Keratinocyte (primary cell): ENCODE results near the gene DSG4. TPM values are rescaled to one million over a fixed set of nuclear protein-coding genes. Genes with fewer than 3 reads are reported as not detected.
A peak's percentile ranks its signal among the peaks of the same experiment; 100 is the strongest.

Experiments used
- DNase-seq: peaks from one replicate; pipeline ENCODE4 v3.0.0-alpha.2; 2011; ENCODE audit warnings: low read depth, missing footprints, low spot score
- FAIRE-seq: peaks from 2 replicates; lab custom pipeline; 2011; peaks lifted over from hg19 to GRCh38; lab: Jason Lieb, UNC
- H2AFZ ChIP-seq: 2 replicates; pipeline ENCODE4 v1.6.0; 2012; ENCODE audit warnings: low read length, control low read depth, inconsistent platforms; ENCODE audit not compliant: control insufficient read depth
- H3K27ac ChIP-seq: 2 replicates; pipeline ENCODE4 v1.5.1; 2011; ENCODE audit warnings: low read length; ENCODE audit not compliant: control insufficient read depth, insufficient read depth
- H3K27me3 ChIP-seq: 3 replicates; pipeline ENCODE4 v1.6.0; 2011; ENCODE audit warnings: low read length; ENCODE audit not compliant: control insufficient read depth, insufficient read depth; ENCODE audit errors: extremely low read depth
- H3K36me3 ChIP-seq, 2 experiments: 2 replicates in 1 of 2; 3 replicates in 1 of 2; pipeline ENCODE4 v1.5.1; 2011; ENCODE audit warnings: low read length in 2 of 2, mild to moderate bottlenecking in 1 of 2; ENCODE audit not compliant: control insufficient read depth in 2 of 2, insufficient read depth in 2 of 2; ENCODE audit errors: extremely low read depth in 1 of 2
- H3K4me1 ChIP-seq: 3 replicates; pipeline ENCODE4 v1.5.1; 2011; ENCODE audit warnings: low read length; ENCODE audit not compliant: control insufficient read depth, insufficient read depth; ENCODE audit errors: extremely low read depth
- H3K4me2 ChIP-seq: 3 replicates; pipeline ENCODE4 v1.6.0; 2011; ENCODE audit warnings: low read depth, low read length; ENCODE audit not compliant: control insufficient read depth, insufficient read depth; ENCODE audit errors: extremely low read depth
- H3K4me3 ChIP-seq, 3 experiments: fragments of 200-600 bp in 1 of 3; sonication (generic) in 1 of 3; 2 replicates in 2 of 3; 3 replicates in 1 of 3; pipeline ENCODE4 v1.5.1; 2011 to 2016; ENCODE audit warnings: low read length in 3 of 3, mild to moderate bottlenecking in 3 of 3, control low read depth in 2 of 3, inconsistent platforms in 1 of 3, low read depth in 1 of 3, mixed read lengths in 1 of 3, mixed run types in 1 of 3, moderate library complexity in 1 of 3; ENCODE audit not compliant: control insufficient read depth in 2 of 3, insufficient read depth in 2 of 3; ENCODE audit errors: extremely low read depth in 1 of 3
- H3K79me2 ChIP-seq: 2 replicates; pipeline ENCODE4 v1.6.0; 2012; ENCODE audit warnings: low read length; ENCODE audit not compliant: control insufficient read depth, insufficient read depth
- H3K9ac ChIP-seq: 3 replicates; pipeline ENCODE4 v1.6.0; 2011; ENCODE audit warnings: low read length; ENCODE audit not compliant: control insufficient read depth, insufficient read depth; ENCODE audit errors: extremely low read depth
- H3K9me1 ChIP-seq: 3 replicates; pipeline ENCODE4 v1.6.0; 2011; ENCODE audit warnings: low read length; ENCODE audit not compliant: control insufficient read depth, insufficient read depth; ENCODE audit errors: extremely low read depth
- H3K9me3 ChIP-seq: 2 replicates; pipeline ENCODE4 v1.5.1; 2012; ENCODE audit warnings: low read depth, low read length; ENCODE audit not compliant: control insufficient read depth
- H4K20me1 ChIP-seq: 3 replicates; pipeline ENCODE4 v1.6.0; 2011; ENCODE audit warnings: low read length; ENCODE audit not compliant: control insufficient read depth, insufficient read depth; ENCODE audit errors: extremely low read depth
- EZH2 ChIP-seq: IDR thresholded peaks from one replicate; pipeline ENCODE4 v1.6.1; 2012; ENCODE audit warnings: inconsistent platforms, mild to moderate bottlenecking, low read length, moderate library complexity
- dilution Hi-C: fragments of 300-500 bp; cut with MboI; formaldehyde crosslinking; loops from one replicate; pipeline ENCODE4 v1.7.0; 2020; ENCODE audit warnings: low sequenced_read_pairs; ENCODE audit not compliant: extremely low pct_ligation_motif_present
- polyA plus RNA-seq, 5 experiments: library from polyadenylated mRNA; depleted of rRNA in 3 of 5; stranded (reverse) in 3 of 5; stranded (forward) in 1 of 5; unstranded in 1 of 5; fragments of >200 nt; gene quantifications; 1 replicate in 1 of 5; 2 replicates in 3 of 5; 3 replicates in 1 of 5; pipeline versions ENCODE4 v1.2.1 to v1.2.3, GENCODE V29; 2011 to 2012; ENCODE audit warnings: missing spikeins in 2 of 5, low read depth in 1 of 5, low replicate concordance in 1 of 5
- TF ChIP-seq, protein P1 (sequence below), 3 experiments: IDR thresholded peaks in 1 of 3; conservative IDR thresholded peaks in 1 of 3; optimal IDR thresholded peaks in 1 of 3; 2 replicates in 2 of 3; 3 replicates in 1 of 3; pipeline versions ENCODE3 to v1.5.1; 2011; ENCODE audit warnings: low read length in 3 of 3, mild to moderate bottlenecking in 3 of 3, moderate library complexity in 2 of 3, control low read depth in 1 of 3, inconsistent platforms in 1 of 3; ENCODE audit not compliant: insufficient read depth in 2 of 3; ENCODE audit errors: extremely low read depth in 1 of 3

DSG4 gene
- polyA plus RNA-seq, 1 donor (not counting 4 experiments of a cell fraction or from before 2014, with no cell fraction given) = 0.18 TPM

DNA sequence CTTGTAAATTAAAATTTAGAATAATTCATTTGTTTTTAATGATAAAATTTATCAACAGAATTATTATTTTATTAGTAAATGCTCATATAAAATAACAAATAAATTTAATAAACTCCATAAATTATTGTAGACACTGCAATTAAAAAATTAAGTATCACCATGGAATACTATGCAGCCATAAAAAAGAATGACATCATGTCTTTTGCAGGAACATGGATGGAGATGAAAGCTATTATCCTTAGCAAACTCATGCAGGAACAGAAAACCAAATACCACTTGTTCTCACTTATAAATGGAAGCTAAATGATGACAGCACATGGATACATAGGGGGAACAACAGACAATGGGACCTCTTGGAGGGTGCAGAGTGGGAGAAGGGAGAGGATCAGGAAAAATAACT lies 41.3 kb downstream of the DSG4 start:
- no peak for DNase-seq
- no peaks in the 10 kb centered on the region for H3K79me2 ChIP-seq
- no peak overlapping the region for H3K4me2 ChIP-seq
- no peaks in the 10 kb centered on the region for H3K9me3 ChIP-seq
- H3K27me3 ChIP-seq = no peaks in the 10 kb centered on the region
- no peak overlapping the region for H3K4me3 ChIP-seq
- H4K20me1 ChIP-seq = no peaks in the 10 kb centered on the region
- no peaks in the 10 kb centered on the region for H3K36me3 ChIP-seq
- TF ChIP-seq EZH2 = no peak
- TF ChIP-seq, protein P1, sequence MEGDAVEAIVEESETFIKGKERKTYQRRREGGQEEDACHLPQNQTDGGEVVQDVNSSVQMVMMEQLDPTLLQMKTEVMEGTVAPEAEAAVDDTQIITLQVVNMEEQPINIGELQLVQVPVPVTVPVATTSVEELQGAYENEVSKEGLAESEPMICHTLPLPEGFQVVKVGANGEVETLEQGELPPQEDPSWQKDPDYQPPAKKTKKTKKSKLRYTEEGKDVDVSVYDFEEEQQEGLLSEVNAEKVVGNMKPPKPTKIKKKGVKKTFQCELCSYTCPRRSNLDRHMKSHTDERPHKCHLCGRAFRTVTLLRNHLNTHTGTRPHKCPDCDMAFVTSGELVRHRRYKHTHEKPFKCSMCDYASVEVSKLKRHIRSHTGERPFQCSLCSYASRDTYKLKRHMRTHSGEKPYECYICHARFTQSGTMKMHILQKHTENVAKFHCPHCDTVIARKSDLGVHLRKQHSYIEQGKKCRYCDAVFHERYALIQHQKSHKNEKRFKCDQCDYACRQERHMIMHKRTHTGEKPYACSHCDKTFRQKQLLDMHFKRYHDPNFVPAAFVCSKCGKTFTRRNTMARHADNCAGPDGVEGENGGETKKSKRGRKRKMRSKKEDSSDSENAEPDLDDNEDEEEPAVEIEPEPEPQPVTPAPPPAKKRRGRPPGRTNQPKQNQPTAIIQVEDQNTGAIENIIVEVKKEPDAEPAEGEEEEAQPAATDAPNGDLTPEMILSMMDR (optimal IDR thresholded peaks at IDR 0.05 in 1 of 3, IDR thresholded peaks at IDR 0.05 in 1 of 3, conservative IDR thresholded peaks at IDR 0.05 in 1 of 3; ENCODE audit: extremely low read depth in 1 of 3, insufficient read depth in 2 of 3, low read length in 3 of 3) = no peak
- H3K9ac ChIP-seq = no peak overlapping the region
- no peak for FAIRE-seq
- dilution Hi-C loops = no loop called here
- H2AFZ ChIP-seq = no peak overlapping the region
- H3K27ac ChIP-seq = no peak overlapping the region
- H3K4me1 ChIP-seq = peaks cover 15% of the 10 kb centered on the region
- no peaks in the 10 kb centered on the region for H3K9me1 ChIP-seq

DNA sequence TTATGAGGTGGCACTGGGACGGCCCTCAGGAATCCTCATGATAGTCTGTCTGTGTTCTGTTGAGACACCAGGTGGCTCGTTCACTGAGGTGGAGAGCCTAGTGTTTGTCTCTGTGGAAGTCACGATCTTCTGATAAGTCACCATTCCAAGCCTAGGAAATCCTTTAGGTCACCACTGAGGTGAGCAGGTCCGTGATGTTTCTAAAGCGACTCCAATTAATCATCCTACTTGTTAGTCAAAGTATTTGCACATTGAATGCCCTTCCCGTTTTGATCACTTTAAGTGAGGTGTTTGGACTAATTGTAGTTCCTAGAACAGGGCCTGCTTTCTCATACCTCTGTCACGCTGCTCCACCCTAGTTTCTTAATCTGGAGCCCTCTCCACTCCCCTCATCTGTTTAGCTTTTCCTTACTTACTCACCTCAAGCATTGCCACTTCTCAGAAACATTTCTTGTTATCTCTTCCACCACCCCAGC lies 42.9 kb downstream of the DSG4 start:
- Histone ChIP-seq H3K36me3 (no peaks in the 10 kb centered on the region), H3K4me3 (peak overlapping the region in 1 of 3 experiments; percentile 7), H3K27me3 (no peaks in the 10 kb centered on the region), H2AFZ (peak overlapping the region; percentile 72), H3K9me3 (no peaks in the 10 kb centered on the region), H3K79me2 (no peaks in the 10 kb centered on the region), H3K4me1 (peaks cover 16% of the 10 kb centered on the region), H3K4me2 (peak overlapping the region; percentile 69), H4K20me1 (no peaks in the 10 kb centered on the region), H3K27ac (peak overlapping the region; percentile 84), H3K9ac (peak overlapping the region; percentile 53), H3K9me1 (no peaks in the 10 kb centered on the region)
- DNase-seq (peak; percentile 61), FAIRE-seq (peak; percentile 86)
- dilution Hi-C loops = no loop called here
- no peak for TF ChIP-seq EZH2
- TF ChIP-seq, protein P1 (optimal IDR thresholded peaks at IDR 0.05 in 1 of 3, IDR thresholded peaks at IDR 0.05 in 1 of 3, conservative IDR thresholded peaks at IDR 0.05 in 1 of 3; ENCODE audit: extremely low read depth in 1 of 3, insufficient read depth in 2 of 3, low read length in 3 of 3) = no peak
